BLaER1 treated with 17β-estradiol and CSF1 and Interleukin-3, amounts not matched to agents 10 nM and 100 nM (cell line): ENCODE measurements around the gene CHMP5.

ENCODE experiments used
- H3K27ac ChIP-seq, 11 experiments: shearing (Covaris generic); formaldehyde crosslinking; 2 replicates each; pipeline ENCODE4 v1.8.1; 2022
- H3K27me3 ChIP-seq, 11 experiments: shearing (Covaris generic); formaldehyde crosslinking; 2 replicates each; pipeline ENCODE4 v1.8.1; 2022
- H3K36me3 ChIP-seq, 11 experiments: shearing (Covaris generic); formaldehyde crosslinking; 2 replicates each; pipeline ENCODE4 v1.8.1; 2022
- H3K4me1 ChIP-seq, 10 experiments: shearing (Covaris generic); formaldehyde crosslinking; 2 replicates each; pipeline ENCODE4 v1.8.1; 2022
- H3K4me2 ChIP-seq, 11 experiments: shearing (Covaris generic); formaldehyde crosslinking; 2 replicates each; pipeline ENCODE4 v1.8.1; 2022
- H3K4me3 ChIP-seq, 10 experiments: shearing (Covaris generic); formaldehyde crosslinking; 2 replicates each; pipeline ENCODE4 v1.8.1; 2022
- H3K9ac ChIP-seq, 11 experiments: shearing (Covaris generic); formaldehyde crosslinking; 2 replicates each; pipeline ENCODE4 v1.8.1; 2022
- H3K9me3 ChIP-seq, 11 experiments: shearing (Covaris generic); formaldehyde crosslinking; replicated peaks in 1 of 11; 2 replicates each; pipeline ENCODE4 v1.8.1; 2022
- H4K20me1 ChIP-seq, 11 experiments: shearing (Covaris generic); formaldehyde crosslinking; 2 replicates each; pipeline ENCODE4 v1.8.1; 2022
- Cebpa-rat ChIP-seq, 11 experiments: shearing (Covaris generic); IDR thresholded peaks; 2 replicates each; pipeline ENCODE4 v1.8.1; 2022

CHMP5 gene

DNA sequence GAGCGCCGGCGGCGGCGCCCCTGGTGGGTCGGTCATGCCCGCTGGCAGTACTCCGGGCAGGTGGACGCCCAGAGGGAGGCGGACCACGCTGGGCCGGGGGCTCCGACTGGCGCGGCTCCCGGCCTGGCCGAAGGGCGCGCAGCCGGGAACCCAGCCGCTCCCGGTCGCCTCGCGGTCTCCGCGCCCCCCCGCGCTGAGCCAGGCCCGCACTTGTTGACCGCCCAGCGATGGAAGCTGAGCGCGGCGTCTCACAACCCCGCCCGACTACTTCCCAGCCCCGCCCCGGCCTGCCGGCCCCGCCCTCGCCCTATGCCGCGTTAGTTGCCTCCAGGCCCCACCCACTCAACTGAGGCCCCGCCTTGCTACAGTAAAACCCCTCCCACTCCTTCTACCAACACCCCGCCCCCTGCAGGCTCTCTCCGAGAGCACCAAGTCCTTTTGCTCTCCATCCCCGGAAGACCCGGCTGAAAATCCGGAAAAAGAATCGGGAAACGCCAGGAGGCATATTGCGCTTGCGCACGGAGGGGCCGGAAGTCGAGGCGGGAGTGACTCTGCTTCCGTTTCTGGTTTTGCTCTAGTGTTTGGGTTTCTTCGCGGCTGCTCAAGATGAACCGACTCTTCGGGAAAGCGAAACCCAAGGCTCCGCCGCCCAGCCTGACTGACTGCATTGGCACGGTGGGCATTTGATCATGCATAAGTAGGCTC, at the start of gene CHMP5, which contains the start of gene BAG1:
TSS of gene CHMP5 (plus strand) at position 577 of the 705 bp plus-strand sequence. CDS start at position 607, 30 bp downstream.
TSS of gene BAG1 (minus strand) at position 236 of the 705 bp plus-strand sequence.
- Histone ChIP-seq H3K27me3 (no peaks in the 10 kb centered on the region), H3K9ac (peak within 1 kb of the TSS; percentile 85 to 96 (median 93)), H3K36me3 (peaks cover 50 to 70% (median 65%) of the 10 kb centered on the region in 11 experiments), H3K4me3 (peak within 1 kb of the TSS; percentile 86 to 98 (median 96)), H3K4me1 (peaks cover 24 to 66% (median 32%) of the 10 kb centered on the region in 10 experiments), H3K9me3 (no peaks in the 10 kb centered on the region), H3K27ac (peak within 1 kb of the TSS; percentile 74 to 96 (median 91)), H3K4me2 (peak within 1 kb of the TSS; percentile 92 to 99 (median 95)), H4K20me1 (peaks cover 4 to 41% (median 28%) of the 10 kb centered on the region in 11 experiments; a peak in 16 of 22 replicates)
- no peak for TF ChIP-seq Cebpa-rat (IDR thresholded peaks at IDR 0.05)

DNA sequence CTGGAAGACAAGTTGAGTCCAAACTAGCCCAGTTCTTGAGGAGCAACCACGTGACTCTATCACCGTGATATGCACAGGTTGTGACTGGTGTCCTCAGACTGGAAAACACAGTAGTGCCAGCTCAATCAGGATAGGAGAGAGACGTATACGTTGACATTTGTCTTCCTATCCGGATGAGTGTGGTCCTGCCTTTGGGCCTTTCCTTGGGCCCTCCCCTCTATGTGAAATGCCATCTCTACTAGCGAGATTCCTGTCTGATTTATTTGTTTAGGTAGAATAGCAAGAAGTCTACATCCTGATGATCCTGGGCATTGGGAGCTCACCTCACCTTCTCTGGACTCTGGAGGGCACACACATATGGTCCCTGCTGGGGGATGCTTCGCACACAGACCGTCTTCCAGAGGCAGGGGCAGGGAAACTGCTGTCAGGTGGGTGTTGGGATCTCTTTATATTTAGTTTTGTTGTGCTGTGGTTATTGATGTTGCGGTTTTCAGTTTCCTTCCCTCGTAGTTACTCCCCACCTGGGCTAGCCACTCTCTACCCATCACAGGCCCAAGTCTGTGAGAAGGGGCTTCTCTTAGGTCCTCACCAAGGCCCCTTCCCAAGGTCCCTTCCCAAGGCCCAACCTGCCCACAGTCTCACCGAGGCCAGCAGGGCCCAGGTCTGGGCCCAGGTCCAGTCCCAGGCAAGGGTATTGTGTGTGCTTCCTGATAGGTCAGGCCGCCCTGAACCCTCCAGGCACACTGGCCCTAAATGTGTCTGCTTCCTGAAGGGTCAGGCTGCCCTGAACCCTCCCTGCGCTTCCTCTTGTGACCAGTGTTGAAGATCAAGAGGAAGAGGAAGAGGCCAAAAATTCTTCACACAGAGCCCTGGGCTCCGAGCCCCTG, 43.9 kb upstream of the CHMP5 start:
- Histone ChIP-seq H4K20me1 (no peaks in the 10 kb centered on the region), H3K27ac (peak overlapping the region; percentile 50 to 74 (median 66); a peak in 21 of 22 replicates), H3K4me2 (peak overlapping the region; percentile 60 to 98 (median 90)), H3K9me3 (no peaks in the 10 kb centered on the region), H3K4me1 (peaks cover 44 to 69% (median 53%) of the 10 kb centered on the region in 10 experiments), H3K9ac (peak overlapping the region in 9 of 11 experiments; percentile 1 to 61 (median 38); a peak in 12 of 22 replicates), H3K27me3 (no peaks in the 10 kb centered on the region), H3K36me3 (no peaks in the 10 kb centered on the region), H3K4me3 (peak overlapping the region in 5 of 10 experiments; percentile 2 to 38 (median 21); a peak in 5 of 20 replicates)
- no peak for TF ChIP-seq Cebpa-rat (IDR thresholded peaks at IDR 0.05)

DNA sequence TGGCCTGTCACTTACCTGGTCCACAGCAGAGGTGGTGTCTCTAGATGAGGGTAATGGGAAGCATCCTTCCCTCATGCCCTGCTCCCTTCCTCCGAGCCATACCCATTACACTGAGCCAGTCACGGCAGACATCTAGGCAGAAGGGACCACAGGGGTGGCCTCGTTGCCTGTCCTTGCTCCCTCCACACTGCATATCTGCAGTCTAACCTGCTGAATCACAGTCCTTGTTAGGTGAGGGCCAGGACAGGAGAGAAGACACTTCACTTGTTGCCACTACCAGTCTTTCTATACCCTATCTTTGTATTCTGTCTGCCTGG, 43.3 kb upstream of the CHMP5 start:
- H3K4me1 ChIP-seq = peaks cover 45 to 64% (median 56%) of the 10 kb centered on the region in 10 experiments
- H3K27me3 ChIP-seq = no peaks in the 10 kb centered on the region
- peak overlapping the region in 5 of 10 experiments; percentile 2 to 38 (median 21); a peak in 4 of 20 replicates for H3K4me3 ChIP-seq
- peak overlapping the region in 7 of 11 experiments; percentile 1 to 61 (median 58); a peak in 10 of 22 replicates for H3K9ac ChIP-seq
- no peaks in the 10 kb centered on the region for H3K9me3 ChIP-seq
- TF ChIP-seq Cebpa-rat (IDR thresholded peaks at IDR 0.05) = no peak
- H3K4me2 ChIP-seq = peak overlapping the region; percentile 60 to 98 (median 90)
- H4K20me1 ChIP-seq = no peaks in the 10 kb centered on the region
- no peaks in the 10 kb centered on the region for H3K36me3 ChIP-seq
- peak overlapping the region; percentile 50 to 74 (median 66); a peak in 21 of 22 replicates for H3K27ac ChIP-seq

DNA sequence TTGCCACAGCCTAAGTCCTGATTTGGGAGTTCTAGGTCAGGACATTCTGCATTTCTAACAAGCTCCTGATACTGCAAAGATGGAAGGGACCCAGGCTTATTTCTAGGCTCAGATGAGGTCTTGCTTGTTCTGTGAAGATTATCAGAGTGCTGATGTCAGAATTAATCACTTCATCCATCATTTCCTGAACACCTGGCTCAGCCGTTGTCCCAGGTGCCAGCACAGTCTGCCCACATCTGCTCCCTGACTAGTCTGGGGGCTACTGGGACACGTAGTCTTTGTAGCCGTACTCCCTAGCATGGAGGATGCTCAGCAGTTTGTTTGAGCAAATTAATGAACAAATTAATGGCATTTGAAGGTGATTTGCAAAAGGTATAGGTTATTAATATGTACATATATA, 42.8 kb upstream of the CHMP5 start:
- Histone ChIP-seq H3K4me2 (peak overlapping the region; percentile 60 to 98 (median 90)), H3K36me3 (no peaks in the 10 kb centered on the region), H3K4me1 (peaks cover 46 to 64% (median 59%) of the 10 kb centered on the region in 10 experiments), H3K27me3 (no peaks in the 10 kb centered on the region), H4K20me1 (no peaks in the 10 kb centered on the region), H3K4me3 (no peak overlapping the region), H3K27ac (peak overlapping the region in 5 of 11 experiments; percentile 50 to 74 (median 72); a peak in 8 of 22 replicates), H3K9ac (peak overlapping the region in 4 of 11 experiments; percentile 38 to 60 (median 58); a peak in 5 of 22 replicates), H3K9me3 (no peaks in the 10 kb centered on the region)
- no peak for TF ChIP-seq Cebpa-rat (IDR thresholded peaks at IDR 0.05)

DNA sequence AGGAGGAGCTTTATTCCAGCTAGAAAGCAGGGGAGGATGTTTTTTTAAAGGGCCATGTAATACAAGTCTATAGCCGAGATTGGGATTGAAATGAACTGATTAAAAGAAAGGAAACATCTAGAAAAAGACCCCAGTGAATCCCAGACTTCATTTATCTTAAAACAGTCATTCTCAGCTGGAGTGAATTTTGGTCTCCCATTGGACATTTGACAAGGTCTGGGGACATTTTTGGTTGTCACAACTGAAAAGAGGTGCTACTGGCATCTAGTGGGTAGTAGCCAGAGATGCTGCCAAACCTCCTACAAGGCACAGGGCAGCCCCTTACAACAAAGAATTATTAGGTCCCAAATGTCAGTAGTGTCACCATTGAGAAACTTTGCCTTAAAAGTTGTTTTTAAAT, 41.2 kb upstream of the CHMP5 start:
- Histone ChIP-seq H3K4me1 (peaks cover 55 to 80% (median 69%) of the 10 kb centered on the region in 10 experiments), H3K9ac (peak overlapping the region in 6 of 11 experiments; percentile 13 to 55 (median 32); a peak in 7 of 22 replicates), H3K27ac (peak overlapping the region in 4 of 11 experiments; percentile 15 to 42 (median 26); a peak in 7 of 22 replicates), H3K4me2 (peak overlapping the region; percentile 43 to 98 (median 86); a peak in 19 of 22 replicates), H3K9me3 (no peaks in the 10 kb centered on the region), H3K36me3 (no peaks in the 10 kb centered on the region), H3K4me3 (no peak overlapping the region), H4K20me1 (no peaks in the 10 kb centered on the region), H3K27me3 (no peaks in the 10 kb centered on the region)
- TF ChIP-seq Cebpa-rat (IDR thresholded peaks at IDR 0.05) = no peak

DNA sequence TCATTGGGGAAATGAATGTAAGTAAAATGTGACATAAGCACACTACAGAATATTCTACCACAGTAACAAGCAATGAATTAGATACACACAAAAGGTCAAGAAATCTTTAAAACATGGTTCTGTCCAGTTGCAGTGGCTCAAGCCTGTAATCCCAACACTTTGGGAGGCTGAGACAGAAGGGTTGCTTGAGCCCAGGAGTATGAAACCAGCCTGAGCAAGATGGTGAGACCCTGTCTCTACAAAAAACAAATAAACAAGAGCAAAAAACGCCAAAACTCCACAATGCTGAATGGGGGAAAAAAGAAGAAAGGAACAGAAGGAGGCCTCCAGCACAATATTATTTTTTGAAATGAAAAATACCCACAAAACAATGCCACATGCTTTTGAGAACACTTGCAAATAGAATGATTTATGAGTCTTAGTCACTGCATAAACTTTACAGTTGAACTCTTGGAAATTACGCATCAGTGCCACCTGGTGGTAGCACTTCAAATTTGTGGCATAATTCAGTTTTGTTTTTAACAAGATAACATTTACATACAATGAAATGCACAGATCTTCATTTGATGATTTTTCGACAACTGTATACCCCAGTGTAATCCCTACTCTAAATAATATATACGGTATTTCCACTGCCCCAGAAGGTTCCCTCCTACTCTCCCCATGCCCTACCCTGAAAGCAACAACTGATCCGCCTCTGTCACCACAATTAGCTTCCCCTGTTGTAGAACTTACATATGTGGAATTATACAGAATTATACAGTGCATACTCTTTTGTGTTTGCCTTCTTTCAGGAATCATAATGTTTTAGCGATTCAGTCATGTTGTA, 39.3 kb upstream of the CHMP5 start:
- Histone ChIP-seq H3K9me3 (no peaks in the 10 kb centered on the region), H3K27ac (peak overlapping the region in 3 of 11 experiments; percentile 24 to 73 (median 32); a peak in 5 of 22 replicates), H3K4me1 (peaks cover 52 to 83% (median 69%) of the 10 kb centered on the region in 10 experiments), H3K4me2 (peak overlapping the region in 7 of 11 experiments; percentile 25 to 81 (median 74); a peak in 11 of 22 replicates), H3K9ac (no peak overlapping the region), H3K36me3 (no peaks in the 10 kb centered on the region), H3K4me3 (no peak overlapping the region), H4K20me1 (no peaks in the 10 kb centered on the region), H3K27me3 (no peaks in the 10 kb centered on the region)
- no peak for TF ChIP-seq Cebpa-rat (IDR thresholded peaks at IDR 0.05)

DNA sequence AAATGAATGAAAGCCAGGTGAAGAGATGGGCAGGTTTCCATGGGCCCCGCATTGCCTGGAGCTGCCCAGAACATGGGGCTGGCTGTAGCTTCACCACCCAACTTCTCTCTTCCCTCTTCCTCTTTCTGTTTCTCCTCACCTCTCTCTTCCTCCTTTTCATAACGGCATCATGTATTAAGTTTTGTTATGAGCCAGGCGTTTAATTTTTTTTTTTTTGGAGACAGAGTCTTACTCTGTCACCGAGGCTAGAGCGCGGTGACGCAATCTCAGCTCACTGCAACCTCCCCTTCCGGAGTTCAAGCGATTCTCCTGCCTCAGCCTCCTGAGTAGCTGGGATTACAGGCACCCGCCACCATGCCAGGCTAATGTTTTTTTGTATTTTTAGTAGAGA, 37.8 kb upstream of the CHMP5 start:
- H3K9ac ChIP-seq = peak overlapping the region in 4 of 11 experiments; percentile 24 to 39 (median 28); a peak in 4 of 22 replicates
- no peaks in the 10 kb centered on the region for H3K36me3 ChIP-seq
- no peaks in the 10 kb centered on the region for H3K9me3 ChIP-seq
- H3K4me1 ChIP-seq = peaks cover 38 to 69% (median 54%) of the 10 kb centered on the region in 10 experiments
- peak overlapping the region; percentile 1 to 81 (median 59); a peak in 19 of 22 replicates for H3K4me2 ChIP-seq
- H3K4me3 ChIP-seq = no peak overlapping the region
- peak overlapping the region in 9 of 11 experiments; percentile 6 to 73 (median 54); a peak in 15 of 22 replicates for H3K27ac ChIP-seq
- H4K20me1 ChIP-seq = no peaks in the 10 kb centered on the region
- H3K27me3 ChIP-seq = no peaks in the 10 kb centered on the region
- peak in 10 of 11 experiments; percentile 14 to 86 (median 60); a peak in 16 of 22 replicates for TF ChIP-seq Cebpa-rat (IDR thresholded peaks at IDR 0.05)

DNA sequence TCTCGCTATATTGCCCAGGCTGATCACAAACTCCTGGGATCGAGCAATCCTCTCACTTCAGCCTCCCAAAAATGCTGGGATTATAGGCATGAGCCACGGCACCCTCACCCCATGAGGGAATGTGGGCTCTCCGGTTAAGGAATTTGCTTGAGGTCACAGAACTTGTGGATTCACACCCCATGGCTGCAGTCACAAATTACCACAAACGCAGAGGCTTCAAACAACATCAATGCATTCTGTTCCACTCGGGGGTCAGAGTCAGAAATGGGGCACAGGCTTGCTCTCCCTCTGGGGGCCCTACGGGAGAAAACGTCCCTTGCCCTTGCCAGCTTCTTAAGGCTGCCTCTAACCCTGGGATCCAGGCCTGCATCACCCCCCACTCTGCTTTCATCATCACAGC, 37.1 kb upstream of the CHMP5 start:
- Histone ChIP-seq H3K4me3 (no peak overlapping the region), H3K4me2 (peak overlapping the region in 6 of 11 experiments; percentile 59 to 81 (median 74); a peak in 11 of 22 replicates), H3K36me3 (no peaks in the 10 kb centered on the region), H3K4me1 (peaks cover 30 to 61% (median 47%) of the 10 kb centered on the region in 10 experiments), H3K27ac (peak overlapping the region in 6 of 11 experiments; percentile 50 to 73 (median 64); a peak in 12 of 22 replicates), H3K9ac (peak overlapping the region in 4 of 11 experiments; percentile 3 to 31 (median 25); a peak in 3 of 22 replicates), H4K20me1 (no peaks in the 10 kb centered on the region), H3K9me3 (no peaks in the 10 kb centered on the region), H3K27me3 (no peaks in the 10 kb centered on the region)
- TF ChIP-seq Cebpa-rat (IDR thresholded peaks at IDR 0.05) = no peak
